ENCODE measurements around the gene TM6SF1. TPM values are rescaled to one million over a fixed set of nuclear protein-coding genes. Genes with fewer than 3 reads are reported as not detected.

The TM6SF1 gene
- total and polyA plus RNA-seq, 2 of the 4 experiments (the other 2 are of a cell fraction) = 1.6 to 1.9 TPM

DNA sequence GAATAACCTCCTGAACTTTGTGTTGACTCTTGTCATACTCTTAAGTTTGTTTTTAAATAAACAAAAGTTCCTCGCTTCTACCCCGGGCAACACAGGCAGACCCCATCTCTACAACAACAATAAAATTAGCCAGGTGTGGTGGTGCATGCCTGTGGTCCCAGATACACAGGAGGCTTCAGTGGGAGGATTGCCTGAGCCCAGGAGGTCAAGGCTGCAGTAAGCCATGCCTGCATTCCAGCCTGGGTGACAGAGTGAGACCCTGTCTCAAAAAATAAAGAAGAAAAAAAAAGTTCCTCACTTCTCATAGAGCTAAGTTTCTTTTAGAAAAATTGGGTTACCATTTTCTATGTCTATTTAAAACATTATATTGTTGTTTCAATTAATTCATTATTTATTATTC lies 70.9 kb downstream of the TM6SF1 start:
- no peak for ATAC-seq (ENCODE audit: low read depth)
- POLR2A ChIA-PET (ENCODE audit: unreplicated experiment) = no interaction called here
- no peak overlapping the region for H3K18ac ChIP-seq (ENCODE audit: low read depth, low read length)
- no peak overlapping the region for H3K4me2 ChIP-seq (ENCODE audit: low read depth, low read length)
- no peak overlapping the region for H3K4ac ChIP-seq (ENCODE audit: low read depth, low read length)
- no peak overlapping the region for H2BK120ac ChIP-seq (ENCODE audit: low read depth, low read length)
- no peak overlapping the region for H2BK15ac ChIP-seq (ENCODE audit: low read depth, low read length)
- H2AK5ac ChIP-seq (ENCODE audit: low read depth, low read length) = no peak overlapping the region
- H4K20me1 ChIP-seq (ENCODE audit: insufficient read depth, low read length) = peaks cover 5% of the 10 kb centered on the region; the same call in 1 of the 2 replicates
- no peak for DNase-seq
- H2AK9ac ChIP-seq (replicated peaks; ENCODE audit: low read depth, low read length, poor library complexity) = no peak overlapping the region
- no peaks in the 10 kb centered on the region for H3K36me3 ChIP-seq (ENCODE audit: control insufficient read depth, insufficient read depth, low read length)
- no peaks in the 10 kb centered on the region for H3K4me1 ChIP-seq (ENCODE audit: control insufficient read depth, insufficient read depth, low read length)
- no peaks in the 10 kb centered on the region for H3K27me3 ChIP-seq (ENCODE audit: control insufficient read depth, insufficient read depth, low read length)
- H2AFZ ChIP-seq (replicated peaks; ENCODE audit: low read length, poor library complexity) = no peak overlapping the region
- intact Hi-C loops (cut with micrococcal nuclease) = no loop called here
- H4K8ac ChIP-seq (ENCODE audit: low read depth in 2 of 2, low read length in 2 of 2) = no peak overlapping the region
- no peak for TF ChIP-seq MAZ (IDR thresholded peaks at IDR 0.05; ENCODE audit: borderline replicate concordance, low read depth, low read length)
- TF ChIP-seq POLR2A (IDR thresholded peaks at IDR 0.05; ENCODE audit: low read depth, low read length) = no peak
- no peak for TF ChIP-seq NFE2L2 (IDR thresholded peaks at IDR 0.05; ENCODE audit: low read depth, low read length)
- no peak for TF ChIP-seq RFX5 (IDR thresholded peaks at IDR 0.05; ENCODE audit: low read depth, low read length)
- TF ChIP-seq SMC3 (IDR thresholded peaks at IDR 0.05; ENCODE audit: low read depth, low read length) = no peak
- TF ChIP-seq, protein P1, sequence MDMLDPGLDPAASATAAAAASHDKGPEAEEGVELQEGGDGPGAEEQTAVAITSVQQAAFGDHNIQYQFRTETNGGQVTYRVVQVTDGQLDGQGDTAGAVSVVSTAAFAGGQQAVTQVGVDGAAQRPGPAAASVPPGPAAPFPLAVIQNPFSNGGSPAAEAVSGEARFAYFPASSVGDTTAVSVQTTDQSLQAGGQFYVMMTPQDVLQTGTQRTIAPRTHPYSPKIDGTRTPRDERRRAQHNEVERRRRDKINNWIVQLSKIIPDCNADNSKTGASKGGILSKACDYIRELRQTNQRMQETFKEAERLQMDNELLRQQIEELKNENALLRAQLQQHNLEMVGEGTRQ (IDR thresholded peaks at IDR 0.05; ENCODE audit: low read depth, low read length) = no peak
- no peak for TF ChIP-seq CHD1 (IDR thresholded peaks at IDR 0.05; ENCODE audit: low read depth, low read length)
- no peak for TF ChIP-seq MAFK (IDR thresholded peaks at IDR 0.05; ENCODE audit: low read depth, low read length)
- TF ChIP-seq, protein P2, sequence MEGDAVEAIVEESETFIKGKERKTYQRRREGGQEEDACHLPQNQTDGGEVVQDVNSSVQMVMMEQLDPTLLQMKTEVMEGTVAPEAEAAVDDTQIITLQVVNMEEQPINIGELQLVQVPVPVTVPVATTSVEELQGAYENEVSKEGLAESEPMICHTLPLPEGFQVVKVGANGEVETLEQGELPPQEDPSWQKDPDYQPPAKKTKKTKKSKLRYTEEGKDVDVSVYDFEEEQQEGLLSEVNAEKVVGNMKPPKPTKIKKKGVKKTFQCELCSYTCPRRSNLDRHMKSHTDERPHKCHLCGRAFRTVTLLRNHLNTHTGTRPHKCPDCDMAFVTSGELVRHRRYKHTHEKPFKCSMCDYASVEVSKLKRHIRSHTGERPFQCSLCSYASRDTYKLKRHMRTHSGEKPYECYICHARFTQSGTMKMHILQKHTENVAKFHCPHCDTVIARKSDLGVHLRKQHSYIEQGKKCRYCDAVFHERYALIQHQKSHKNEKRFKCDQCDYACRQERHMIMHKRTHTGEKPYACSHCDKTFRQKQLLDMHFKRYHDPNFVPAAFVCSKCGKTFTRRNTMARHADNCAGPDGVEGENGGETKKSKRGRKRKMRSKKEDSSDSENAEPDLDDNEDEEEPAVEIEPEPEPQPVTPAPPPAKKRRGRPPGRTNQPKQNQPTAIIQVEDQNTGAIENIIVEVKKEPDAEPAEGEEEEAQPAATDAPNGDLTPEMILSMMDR (conservative IDR thresholded peaks at IDR 0.05; ENCODE audit: low read depth, low read length) = no peak
- TF ChIP-seq BHLHE40 (IDR thresholded peaks at IDR 0.05; ENCODE audit: low read depth, low read length) = no peak
- no peak for TF ChIP-seq FOS (IDR thresholded peaks at IDR 0.05; ENCODE audit: low read depth, low read length)
- TF ChIP-seq MXI1 (IDR thresholded peaks at IDR 0.05; ENCODE audit: borderline replicate concordance, low read depth, low read length) = no peak
- TF ChIP-seq RCOR1 (IDR thresholded peaks at IDR 0.05; ENCODE audit: insufficient replicate concordance, low read length) = no peak
- TF ChIP-seq CEBPB (IDR thresholded peaks at IDR 0.05; ENCODE audit: low read depth, low read length) = no peak
- no peak for TF ChIP-seq RAD21 (IDR thresholded peaks at IDR 0.05; ENCODE audit: low read length)
- TF ChIP-seq, protein P3, sequence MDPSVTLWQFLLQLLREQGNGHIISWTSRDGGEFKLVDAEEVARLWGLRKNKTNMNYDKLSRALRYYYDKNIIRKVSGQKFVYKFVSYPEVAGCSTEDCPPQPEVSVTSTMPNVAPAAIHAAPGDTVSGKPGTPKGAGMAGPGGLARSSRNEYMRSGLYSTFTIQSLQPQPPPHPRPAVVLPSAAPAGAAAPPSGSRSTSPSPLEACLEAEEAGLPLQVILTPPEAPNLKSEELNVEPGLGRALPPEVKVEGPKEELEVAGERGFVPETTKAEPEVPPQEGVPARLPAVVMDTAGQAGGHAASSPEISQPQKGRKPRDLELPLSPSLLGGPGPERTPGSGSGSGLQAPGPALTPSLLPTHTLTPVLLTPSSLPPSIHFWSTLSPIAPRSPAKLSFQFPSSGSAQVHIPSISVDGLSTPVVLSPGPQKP (IDR thresholded peaks at IDR 0.05; ENCODE audit: borderline replicate concordance, low read depth, low read length) = no peak
- no peak overlapping the region for H4K5ac ChIP-seq (ENCODE audit: low read depth, low read length)
- no peak overlapping the region for H2BK5ac ChIP-seq (ENCODE audit: low read depth, low read length, poor library complexity, severe bottlenecking)
- peaks cover 40 to 41% of the 10 kb centered on the region in 2 experiments for H3K79me1 ChIP-seq (ENCODE audit: low read depth in 1 of 2, low read length in 2 of 2)
- dilution Hi-C loops (cut with HindIII; ENCODE audit: low sequenced_read_pairs, unreplicated experiment) = no loop called here
- H3K9me3 ChIP-seq (ENCODE audit: control insufficient read depth, insufficient read depth, low read length) = no peaks in the 10 kb centered on the region
- no CpG with 5 or more reads among the region's 2 CpGs for WGBS, 2 experiments (ENCODE audit: extremely low coverage in 2 of 2, insufficient read length in 1 of 2)
- H3K4me3 ChIP-seq (ENCODE audit: insufficient read depth, low read depth, low read length) = no peak overlapping the region
- no peak overlapping the region for H4K91ac ChIP-seq (ENCODE audit: insufficient read depth, low read depth, low read length)
- CTCF ChIA-PET = no interaction called here
- no peak overlapping the region for H2BK20ac ChIP-seq (ENCODE audit: low read depth, low read length)
- no peak overlapping the region for H3K14ac ChIP-seq (replicated peaks; ENCODE audit: low read depth, low read length)
- H3K56ac ChIP-seq (ENCODE audit: extremely low read depth, insufficient read depth, low read length) = no peak overlapping the region
- H3K9ac ChIP-seq (ENCODE audit: low read depth, low read length) = no peak overlapping the region
- in situ Hi-C loops (cut with MboI; ENCODE audit: low sequenced_read_pairs) = no loop called here
- H3K9me1 ChIP-seq (ENCODE audit: insufficient read depth, low read length) = peaks cover 3% of the 10 kb centered on the region; the same call in 1 of the 2 replicates
- H3K23ac ChIP-seq (ENCODE audit: low read depth, low read length) = no peak overlapping the region
- no TSS peak for BruUV-seq (replicated peaks)
- H3K27ac ChIP-seq (ENCODE audit: insufficient read depth, low read length) = no peak overlapping the region
